Dendritic cell treated with granulocyte-macrophage colony-stimulating factor and Interleukin-4, amounts not matched to agents 40 ng/mL and 50 ng/mL, for 4 days (primary cell): Measurements from ENCODE around the gene GUCA2B.

Experiments
- H3K27ac Mint-ChIP-seq: one replicate; pipeline ENCODE4 v1.8.0; 2022; ENCODE audit warnings: mild to moderate bottlenecking, mixed read lengths
- H3K27me3 Mint-ChIP-seq: one replicate; pipeline ENCODE4 v1.8.0; 2022; ENCODE audit warnings: mild to moderate bottlenecking, mixed read lengths
- H3K36me3 Mint-ChIP-seq: one replicate; pipeline ENCODE4 v1.8.0; 2022; ENCODE audit warnings: low read depth, mixed read lengths
- H3K4me1 Mint-ChIP-seq: one replicate; pipeline ENCODE4 v1.8.0; 2022; ENCODE audit warnings: low read depth, mixed read lengths
- H3K4me3 Mint-ChIP-seq: one replicate; pipeline ENCODE4 v1.8.0; 2022; ENCODE audit warnings: mild to moderate bottlenecking, moderate library complexity, mixed read lengths
- H3K9me3 Mint-ChIP-seq: one replicate; pipeline ENCODE4 v1.8.0; 2022; ENCODE audit warnings: mixed read lengths
- intact Hi-C: fragments of 100-400 bp; cut with micrococcal nuclease; formaldehyde crosslinking; loops from one replicate; pipeline ENCODE4 v1.15.0; 2022

The GUCA2B gene

GRCh38 chr1:42133809-42134526 lies 19.2 kb upstream of the GUCA2B start:
- H3K4me3 Mint-ChIP-seq: no peak overlapping the region
- peaks cover 8% of the 10 kb centered on the region for H3K4me1 Mint-ChIP-seq
- no peaks in the 10 kb centered on the region for H3K27me3 Mint-ChIP-seq
- H3K9me3 Mint-ChIP-seq: no peaks in the 10 kb centered on the region
- no peak overlapping the region for H3K27ac Mint-ChIP-seq
- intact Hi-C loops: no loop called here
- no peaks in the 10 kb centered on the region for H3K36me3 Mint-ChIP-seq

GRCh38 chr1:42135426-42135825 lies 17.8 kb upstream of the GUCA2B start:
- no peaks in the 10 kb centered on the region for H3K27me3 Mint-ChIP-seq
- H3K4me3 Mint-ChIP-seq: no peak overlapping the region
- H3K4me1 Mint-ChIP-seq: peaks cover 8% of the 10 kb centered on the region
- H3K9me3 Mint-ChIP-seq: no peaks in the 10 kb centered on the region
- no peaks in the 10 kb centered on the region for H3K36me3 Mint-ChIP-seq
- intact Hi-C loops: no loop called here
- no peak overlapping the region for H3K27ac Mint-ChIP-seq

GRCh38 chr1:42136466-42136865 lies 16.7 kb upstream of the GUCA2B start:
- H3K4me1 Mint-ChIP-seq: peaks cover 8% of the 10 kb centered on the region
- no peak overlapping the region for H3K27ac Mint-ChIP-seq
- no peaks in the 10 kb centered on the region for H3K9me3 Mint-ChIP-seq
- intact Hi-C loops: no loop called here
- H3K4me3 Mint-ChIP-seq: no peak overlapping the region
- no peaks in the 10 kb centered on the region for H3K36me3 Mint-ChIP-seq
- no peaks in the 10 kb centered on the region for H3K27me3 Mint-ChIP-seq

- Mint-ChIP-seq H3K4me1 (peaks cover 8% of the 10 kb centered on the region), H3K36me3 (no peaks in the 10 kb centered on the region), H3K9me3 (no peaks in the 10 kb centered on the region), H3K27ac (no peak overlapping the region), H3K4me3 (no peak overlapping the region), H3K27me3 (no peaks in the 10 kb centered on the region)
- intact Hi-C loops: no loop called here
Measured at GRCh38 chr1:42137766-42138165, 15.4 kb upstream of the GUCA2B start.

GRCh38 chr1:42138586-42138985 lies 14.6 kb upstream of the GUCA2B start:
- Mint-ChIP-seq H3K9me3 (no peaks in the 10 kb centered on the region), H3K27ac (no peak overlapping the region), H3K27me3 (peaks cover 2% of the 10 kb centered on the region), H3K4me3 (no peak overlapping the region), H3K4me1 (peaks cover 14% of the 10 kb centered on the region), H3K36me3 (no peaks in the 10 kb centered on the region)
- intact Hi-C loops: no loop called here

- peaks cover 4% of the 10 kb centered on the region for H3K27me3 Mint-ChIP-seq
- H3K9me3 Mint-ChIP-seq: no peaks in the 10 kb centered on the region
- H3K36me3 Mint-ChIP-seq: no peaks in the 10 kb centered on the region
- peaks cover 14% of the 10 kb centered on the region for H3K4me1 Mint-ChIP-seq
- intact Hi-C loops: no loop called here
- H3K27ac Mint-ChIP-seq: no peak overlapping the region
- H3K4me3 Mint-ChIP-seq: no peak overlapping the region
Measured at GRCh38 chr1:42139444-42139843, 13.8 kb upstream of the GUCA2B start.

- Mint-ChIP-seq H3K4me3 (no peak overlapping the region), H3K27me3 (peaks cover 4% of the 10 kb centered on the region)
- intact Hi-C loops: no loop called here
Measured at GRCh38 chr1:42140191-42140590, 13.0 kb upstream of the GUCA2B start.

GRCh38 chr1:42141978-42142377 lies 11.2 kb upstream of the GUCA2B start:
- H3K4me1 Mint-ChIP-seq: peaks cover 6% of the 10 kb centered on the region
- no peaks in the 10 kb centered on the region for H3K36me3 Mint-ChIP-seq
- H3K4me3 Mint-ChIP-seq: no peak overlapping the region
- H3K27ac Mint-ChIP-seq: no peak overlapping the region
- intact Hi-C loops: no loop called here
- peaks cover 4% of the 10 kb centered on the region for H3K27me3 Mint-ChIP-seq
- H3K9me3 Mint-ChIP-seq: no peaks in the 10 kb centered on the region

More at GRCh38 chr1:42140191-42140590, 13.0 kb upstream of the GUCA2B start:
- H3K36me3 Mint-ChIP-seq: no peaks in the 10 kb centered on the region
- H3K9me3 Mint-ChIP-seq: no peaks in the 10 kb centered on the region
- no peak overlapping the region for H3K27ac Mint-ChIP-seq
- H3K4me1 Mint-ChIP-seq: peaks cover 14% of the 10 kb centered on the region

- Mint-ChIP-seq H3K4me3 (no peak overlapping the region), H3K9me3 (no peaks in the 10 kb centered on the region), H3K36me3 (no peaks in the 10 kb centered on the region), H3K27me3 (peaks cover 4% of the 10 kb centered on the region), H3K4me1 (peaks cover 6% of the 10 kb centered on the region), H3K27ac (no peak overlapping the region)
- intact Hi-C loops: no loop called here
Measured at GRCh38 chr1:42142894-42143675, 10.1 kb upstream of the GUCA2B start.

GRCh38 chr1:42143896-42144710 lies 9.1 kb upstream of the GUCA2B start:
- H3K27me3 Mint-ChIP-seq: peaks cover 4% of the 10 kb centered on the region
- H3K4me1 Mint-ChIP-seq: peaks cover 6% of the 10 kb centered on the region
- no peaks in the 10 kb centered on the region for H3K9me3 Mint-ChIP-seq
- H3K4me3 Mint-ChIP-seq: no peak overlapping the region
- H3K27ac Mint-ChIP-seq: no peak overlapping the region
- intact Hi-C loops: no loop called here
- H3K36me3 Mint-ChIP-seq: no peaks in the 10 kb centered on the region

- Mint-ChIP-seq H3K27ac (no peak overlapping the region), H3K36me3 (no peaks in the 10 kb centered on the region), H3K27me3 (peaks cover 4% of the 10 kb centered on the region), H3K4me1 (peaks cover 6% of the 10 kb centered on the region), H3K4me3 (no peak overlapping the region), H3K9me3 (no peaks in the 10 kb centered on the region)
- intact Hi-C loops: no loop called here
Measured at GRCh38 chr1:42144711-42145388, 8.4 kb upstream of the GUCA2B start.

- no peaks in the 10 kb centered on the region for H3K9me3 Mint-ChIP-seq
- intact Hi-C loops: no loop called here
- H3K4me3 Mint-ChIP-seq: peak overlapping the region; percentile 18
- H3K27me3 Mint-ChIP-seq: peaks cover 4% of the 10 kb centered on the region
- H3K36me3 Mint-ChIP-seq: no peaks in the 10 kb centered on the region
- peaks cover 6% of the 10 kb centered on the region for H3K4me1 Mint-ChIP-seq
- H3K27ac Mint-ChIP-seq: no peak overlapping the region
Measured at GRCh38 chr1:42145389-42145716, 7.9 kb upstream of the GUCA2B start.

GRCh38 chr1:42145764-42146625 lies 7.2 kb upstream of the GUCA2B start:
- intact Hi-C loops: no loop called here
- H3K4me1 Mint-ChIP-seq: peaks cover 6% of the 10 kb centered on the region
- no peak overlapping the region for H3K27ac Mint-ChIP-seq
- H3K9me3 Mint-ChIP-seq: no peaks in the 10 kb centered on the region
- H3K36me3 Mint-ChIP-seq: no peaks in the 10 kb centered on the region
- H3K4me3 Mint-ChIP-seq: peak overlapping the region; percentile 18
- peaks cover 4% of the 10 kb centered on the region for H3K27me3 Mint-ChIP-seq
